Measurements from ENCODE around the gene NOXO1. TPM values are rescaled to one million over a fixed set of nuclear protein-coding genes. Genes with fewer than 3 reads are reported as not detected.
A peak's percentile ranks its signal among the peaks of the same experiment; 100 is the strongest.

NOXO1 gene
- total and polyA plus RNA-seq, 9 of the 15 experiments (the other 6 are each of a cell fraction or from before 2014, with no cell fraction given), result not detected

DNA sequence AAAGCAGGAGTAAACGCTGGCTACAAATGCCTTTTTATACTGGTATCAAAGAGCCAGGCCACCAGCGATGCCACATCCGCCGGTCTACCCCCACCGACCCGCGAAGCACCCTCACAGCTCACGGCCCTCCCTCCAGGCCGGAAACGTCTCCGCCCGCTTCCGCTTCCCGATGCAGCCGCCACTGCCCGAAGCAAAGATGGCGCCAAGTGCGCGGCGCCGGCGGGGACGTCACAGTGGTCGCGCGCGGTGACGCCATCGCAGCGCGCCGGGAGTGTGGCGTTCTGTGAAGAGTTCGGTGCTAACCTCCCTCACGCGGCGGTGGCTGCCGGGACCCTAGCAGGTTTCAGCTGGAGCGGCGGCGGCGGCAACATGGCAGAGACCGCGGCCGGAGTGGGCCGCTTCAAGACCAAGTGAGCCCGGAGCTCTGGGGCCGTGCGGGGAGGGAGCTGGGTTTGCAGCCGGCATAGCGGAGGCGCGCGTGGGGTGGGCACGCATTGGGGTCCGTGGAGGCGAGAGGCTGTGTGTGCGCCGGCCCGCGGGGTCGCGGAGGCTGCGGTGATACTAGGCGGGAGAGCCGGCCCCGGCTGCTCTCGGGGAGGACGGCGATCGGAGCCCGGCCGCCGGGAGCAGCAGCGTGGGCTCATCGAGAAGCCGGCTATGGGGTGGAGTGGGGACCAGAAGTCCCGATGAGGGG is 9.3 kb downstream of the NOXO1 start, which contains the start of gene TBL3 (continued):
- no peak for TF ChIP-seq ZNF518B (CRISPR knock-in tag; IDR thresholded peaks at IDR 0.05)
- peak; percentile 82; the same call in 1 of the 2 replicates for TF ChIP-seq NR2C2 (CRISPR knock-in tag; IDR thresholded peaks at IDR 0.05)
- TF ChIP-seq NR2C2 (tag; IDR thresholded peaks at IDR 0.05), result peak; percentile 96
- TF ChIP-seq TBP (optimal IDR thresholded peaks at IDR 0.05; ENCODE audit: low read depth, low read length), result no peak
- TF ChIP-seq RREB1 (CRISPR knock-in tag; IDR thresholded peaks at IDR 0.05), result no peak; the same call in 1 of the 2 replicates
- no peak for TF ChIP-seq SAFB2 (IDR thresholded peaks at IDR 0.05; ENCODE audit: borderline replicate concordance, low read depth, low read length, severe bottlenecking)
- TF ChIP-seq, protein P1, sequence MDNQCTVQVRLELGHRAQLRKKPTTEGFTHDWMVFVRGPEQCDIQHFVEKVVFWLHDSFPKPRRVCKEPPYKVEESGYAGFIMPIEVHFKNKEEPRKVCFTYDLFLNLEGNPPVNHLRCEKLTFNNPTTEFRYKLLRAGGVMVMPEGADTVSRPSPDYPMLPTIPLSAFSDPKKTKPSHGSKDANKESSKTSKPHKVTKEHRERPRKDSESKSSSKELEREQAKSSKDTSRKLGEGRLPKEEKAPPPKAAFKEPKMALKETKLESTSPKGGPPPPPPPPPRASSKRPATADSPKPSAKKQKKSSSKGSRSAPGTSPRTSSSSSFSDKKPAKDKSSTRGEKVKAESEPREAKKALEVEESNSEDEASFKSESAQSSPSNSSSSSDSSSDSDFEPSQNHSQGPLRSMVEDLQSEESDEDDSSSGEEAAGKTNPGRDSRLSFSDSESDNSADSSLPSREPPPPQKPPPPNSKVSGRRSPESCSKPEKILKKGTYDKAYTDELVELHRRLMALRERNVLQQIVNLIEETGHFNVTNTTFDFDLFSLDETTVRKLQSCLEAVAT (IDR thresholded peaks at IDR 0.05), result peak in 1 of 2 experiments; percentile 100; a peak in 2 of 4 replicates
- TF ChIP-seq RFX7 (CRISPR knock-in tag; IDR thresholded peaks at IDR 0.05), result no peak
- no peak for TF ChIP-seq KDM2B (CRISPR knock-in tag; IDR thresholded peaks at IDR 0.05)
- TF ChIP-seq L3MBTL2 (IDR thresholded peaks at IDR 0.05), result peak; percentile 83
- peak in 1 of 3 experiments; percentile 86; a peak in 2 of 6 replicates for TF ChIP-seq ZBTB11 (CRISPR knock-in tag; IDR thresholded peaks at IDR 0.05)

All from K562 (cell line).